NCI-H2196 (cell line): ENCODE measurements around the gene JAKMIP1.

Experiments used
- DNase-seq: peaks from one replicate; lab custom pipeline; 2025; ENCODE audit not compliant: unreplicated experiment; lab: John Stamatoyannopoulos, UW

Gene JAKMIP1

DNA sequence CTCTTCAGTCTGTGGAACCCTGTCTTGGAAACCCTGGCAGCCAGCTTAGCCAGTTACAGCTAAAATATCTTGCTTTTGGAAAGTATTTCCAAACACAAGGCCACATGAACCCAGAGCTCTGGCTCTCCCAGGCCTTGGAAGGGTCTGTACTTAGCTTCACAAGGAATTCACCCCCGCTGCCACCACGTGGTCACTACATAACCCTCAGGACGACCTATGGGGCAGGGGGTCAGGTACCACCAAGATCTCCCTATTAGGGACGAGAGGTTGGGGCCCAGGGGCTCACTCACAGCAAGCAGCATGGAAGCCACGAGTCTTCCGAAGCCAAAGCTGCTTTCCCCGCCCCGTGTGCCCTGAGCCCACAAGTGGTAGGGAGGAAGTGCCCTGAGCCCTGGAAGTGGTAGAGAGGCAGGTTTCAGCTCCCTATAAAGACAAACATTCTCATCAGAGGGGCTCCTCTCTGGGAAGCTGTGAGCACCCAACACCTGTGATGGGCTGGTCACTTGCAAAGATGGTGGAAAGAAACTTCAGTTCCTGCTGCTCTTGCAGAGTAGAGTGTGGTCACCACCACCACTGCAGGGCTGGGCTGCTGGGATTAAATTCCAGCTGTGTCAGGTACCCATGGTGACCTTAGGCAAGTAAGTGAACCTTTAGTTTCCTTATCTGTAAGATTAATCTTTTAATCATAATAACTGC lies 4.7 kb upstream of the JAKMIP1 start:
- no peak for DNase-seq

DNA sequence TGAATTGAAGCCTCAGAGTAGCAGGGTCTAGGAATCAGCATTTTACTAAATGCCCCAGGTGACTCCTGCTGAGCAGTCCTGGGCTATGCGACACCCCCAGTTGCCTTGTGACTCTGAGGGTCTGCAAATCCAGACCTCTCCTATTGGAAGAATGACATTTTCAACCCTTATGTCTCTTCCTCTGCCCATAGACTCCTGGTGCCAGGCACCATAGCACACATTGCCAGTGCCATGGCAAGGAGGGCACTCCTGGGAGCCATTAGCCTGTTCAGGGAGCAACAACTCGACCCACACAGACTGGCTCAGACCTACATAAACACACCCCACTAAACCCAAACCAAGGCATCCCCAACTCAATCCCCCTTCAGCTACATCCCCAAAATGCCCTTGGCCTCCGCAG lies 3.7 kb upstream of the JAKMIP1 start:
- no peak for DNase-seq

DNA sequence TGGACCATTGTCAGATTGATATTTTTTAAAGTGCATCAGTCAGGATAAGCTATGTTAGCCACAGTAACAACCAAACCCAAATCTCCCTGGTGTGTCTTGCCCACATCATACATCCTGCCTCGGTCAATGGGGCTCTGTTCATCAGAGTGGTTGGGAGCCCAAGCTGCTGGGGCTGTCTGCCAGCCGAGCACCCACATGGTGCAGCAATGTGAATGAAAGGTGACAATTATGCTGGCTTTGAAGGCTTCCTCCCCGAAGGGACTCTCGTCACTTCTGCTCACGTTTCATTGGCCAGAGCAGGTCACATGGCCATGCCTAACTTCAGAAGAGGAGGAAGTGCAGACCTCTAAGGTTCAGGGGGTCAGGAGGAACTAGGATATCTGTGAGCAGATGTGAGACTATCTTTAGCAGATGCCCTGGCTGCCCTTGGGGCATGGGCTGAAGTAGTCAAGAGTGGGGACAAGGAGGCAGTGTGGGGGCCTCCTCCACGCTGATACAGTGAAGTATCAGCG lies 1.3 kb upstream of the JAKMIP1 start:
- no peak for DNase-seq

DNA sequence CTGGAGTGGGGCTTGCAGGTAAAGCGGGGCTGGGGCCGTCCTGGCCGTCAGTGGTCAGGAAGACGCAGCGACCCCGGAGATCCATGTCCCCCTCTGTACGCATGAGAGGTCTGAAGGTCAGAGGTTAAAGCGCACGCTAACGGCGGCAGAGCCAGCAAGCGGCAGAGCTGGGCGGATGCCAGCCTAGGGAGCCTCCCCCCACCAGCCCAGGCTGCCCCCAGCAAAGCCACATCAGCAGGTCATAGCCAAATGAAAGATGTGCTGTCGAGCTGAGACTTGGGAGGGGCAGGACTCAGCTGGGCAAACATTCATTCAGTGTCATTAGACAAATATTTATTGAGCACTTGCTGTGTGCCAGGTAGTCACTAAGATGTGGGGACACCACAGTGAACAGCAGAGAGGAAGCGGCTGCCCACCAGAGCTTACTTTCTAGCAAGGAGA lies 593 bp upstream of the JAKMIP1 start:
- DNase-seq, result peak; percentile 53

DNA sequence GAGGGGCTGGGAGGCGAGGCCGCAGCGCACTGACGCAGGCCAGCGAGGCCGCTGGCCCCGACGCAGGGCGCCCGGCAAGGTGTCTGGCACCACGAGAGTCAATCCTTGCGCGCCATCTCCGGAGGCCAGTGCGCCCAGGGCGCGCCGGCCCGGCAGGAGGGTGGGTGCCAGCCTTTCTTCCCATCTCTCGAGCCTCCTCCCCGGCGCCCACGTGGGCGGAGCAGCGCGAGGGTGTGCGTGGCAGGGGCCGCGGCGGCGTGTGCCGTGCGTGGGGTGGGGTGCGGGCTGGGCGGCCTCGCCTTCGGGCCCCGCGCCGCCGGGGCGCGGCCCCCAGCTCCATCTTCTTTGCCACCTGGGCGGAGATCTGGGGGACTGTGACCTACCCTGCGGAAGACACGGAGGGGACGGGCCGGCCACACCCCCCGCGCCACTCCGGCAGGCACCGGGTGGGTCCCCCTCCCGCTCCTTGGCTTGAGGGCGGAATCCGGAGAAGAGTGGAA lies 877 bp downstream of the JAKMIP1 start:
- DNase-seq, result no peak

DNA sequence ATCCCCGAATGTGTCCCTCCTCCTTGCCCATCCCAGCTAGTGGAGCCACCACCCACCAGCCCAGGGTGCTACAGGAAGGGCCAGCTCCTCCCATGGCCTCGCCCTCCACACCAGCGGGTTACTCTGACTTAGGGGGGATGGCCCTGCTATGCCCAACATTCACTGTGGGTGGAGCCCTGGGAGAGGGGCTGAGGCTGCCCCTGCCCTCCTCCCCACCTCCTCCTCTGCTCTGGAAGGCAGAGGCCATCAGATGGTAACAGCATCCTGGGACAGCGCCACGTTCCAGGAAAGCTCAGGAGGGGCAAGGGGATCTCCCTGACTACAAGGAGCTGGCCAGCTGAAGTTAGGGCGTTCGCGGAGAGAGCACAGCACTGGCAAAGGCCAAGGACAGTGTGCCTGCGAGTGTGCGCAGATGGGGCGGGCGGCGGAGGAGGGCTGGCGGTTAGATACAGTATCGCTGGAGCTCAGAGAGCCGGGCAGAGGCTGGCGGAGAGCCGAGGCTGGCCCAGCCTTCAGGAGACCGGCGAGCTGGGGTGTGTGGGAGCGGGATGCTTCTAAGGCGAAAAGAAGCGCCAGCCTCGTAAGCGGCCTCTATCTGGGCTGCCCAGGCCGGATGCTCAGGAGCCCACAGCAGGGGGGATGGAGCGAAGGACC lies 1.5 kb downstream of the JAKMIP1 start:
- peak; percentile 15 for DNase-seq

DNA sequence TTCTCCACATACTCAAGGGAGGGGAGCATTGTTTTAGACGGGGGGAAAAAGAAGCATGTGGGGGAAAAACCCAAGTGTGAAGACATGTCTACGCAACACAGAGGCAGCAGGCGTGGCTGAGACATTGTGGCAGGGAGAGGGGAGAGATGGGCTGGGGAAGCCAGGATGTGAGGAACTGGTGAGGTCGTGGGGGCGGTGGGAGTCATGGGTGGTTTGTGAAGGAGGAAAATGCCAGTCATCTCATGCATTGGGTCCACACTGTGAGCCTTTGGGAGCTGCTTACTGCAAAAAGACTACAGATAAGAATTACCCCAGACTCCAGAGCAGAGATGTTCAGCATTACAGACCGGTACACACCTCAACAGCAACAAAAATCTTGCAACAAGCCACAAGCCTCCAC lies 2.1 kb downstream of the JAKMIP1 start:
- DNase-seq, result no peak

DNA sequence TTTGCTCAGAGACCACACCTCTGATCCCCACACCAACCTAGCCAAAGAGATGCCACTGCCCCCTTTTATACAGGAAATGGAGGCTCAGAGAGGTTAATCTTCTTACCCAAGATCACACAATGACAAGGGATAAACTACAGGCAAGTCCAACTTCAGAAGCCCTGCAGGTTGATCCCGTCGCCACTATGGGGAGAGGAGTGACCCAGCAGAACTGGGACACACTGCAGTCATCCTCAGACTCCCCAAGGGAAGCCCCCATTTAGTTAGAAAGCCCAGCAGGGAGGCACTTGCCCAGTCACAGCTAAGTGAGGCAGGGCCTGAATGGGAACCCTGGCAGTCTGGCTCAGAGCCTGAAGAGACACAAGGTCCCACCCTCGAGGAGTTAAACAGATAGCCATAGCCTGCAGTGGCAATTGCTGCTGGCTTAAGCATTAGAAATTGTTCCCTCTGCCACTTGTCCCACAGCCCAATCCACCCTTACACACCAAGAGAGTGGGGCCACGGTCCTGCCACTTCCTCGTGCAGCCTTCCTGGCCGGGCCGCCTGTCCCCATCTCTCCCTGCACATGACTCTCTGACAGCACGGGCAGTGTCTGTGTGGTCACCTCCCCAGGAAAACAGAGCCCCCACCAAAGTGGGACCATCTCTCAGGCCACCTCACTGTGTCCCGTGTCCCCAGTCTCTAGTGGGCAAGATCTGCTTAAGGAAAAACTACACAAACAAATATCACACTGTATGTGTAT lies 2.7 kb downstream of the JAKMIP1 start:
- no peak for DNase-seq

DNA sequence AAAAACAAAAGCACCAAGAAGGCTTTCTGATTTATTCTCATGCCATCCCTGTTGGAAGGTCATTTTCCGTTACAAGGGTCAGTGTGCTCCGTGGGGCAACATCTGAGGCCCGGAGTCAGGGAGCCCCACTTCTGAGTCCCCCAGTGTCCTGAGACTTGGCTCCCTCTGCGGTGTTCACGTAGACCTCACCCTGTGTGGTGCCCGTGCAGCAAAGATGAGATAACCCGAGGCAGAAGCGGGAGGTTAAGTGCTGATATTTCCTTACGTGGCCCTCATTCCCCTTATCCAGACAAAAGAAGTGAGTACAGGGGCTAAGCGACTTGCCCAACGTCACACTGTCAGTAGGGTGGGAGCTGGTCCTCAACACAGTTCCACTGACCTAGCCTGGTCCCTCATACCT lies 3.5 kb downstream of the JAKMIP1 start:
- DNase-seq, result no peak

DNA sequence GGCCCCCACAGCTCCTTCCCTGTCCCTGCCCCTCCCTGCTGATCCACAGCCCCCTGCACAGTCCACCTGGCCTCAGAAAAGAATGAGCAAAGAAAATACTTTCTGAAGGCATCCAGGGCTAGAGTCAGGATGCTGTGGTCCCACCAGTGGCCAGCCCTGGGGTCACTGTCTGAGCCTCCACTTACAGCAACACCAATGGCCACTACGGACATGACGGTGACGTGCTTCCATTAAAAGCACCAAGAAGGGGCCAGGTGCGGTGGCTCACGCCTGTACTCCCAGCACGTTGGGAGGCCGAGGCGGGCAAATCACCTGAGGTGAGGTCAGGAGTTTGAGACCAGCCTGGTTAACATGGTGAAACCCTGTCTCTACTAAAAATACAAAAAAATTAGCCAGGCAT lies 4.0 kb downstream of the JAKMIP1 start:
- no peak for DNase-seq

DNA sequence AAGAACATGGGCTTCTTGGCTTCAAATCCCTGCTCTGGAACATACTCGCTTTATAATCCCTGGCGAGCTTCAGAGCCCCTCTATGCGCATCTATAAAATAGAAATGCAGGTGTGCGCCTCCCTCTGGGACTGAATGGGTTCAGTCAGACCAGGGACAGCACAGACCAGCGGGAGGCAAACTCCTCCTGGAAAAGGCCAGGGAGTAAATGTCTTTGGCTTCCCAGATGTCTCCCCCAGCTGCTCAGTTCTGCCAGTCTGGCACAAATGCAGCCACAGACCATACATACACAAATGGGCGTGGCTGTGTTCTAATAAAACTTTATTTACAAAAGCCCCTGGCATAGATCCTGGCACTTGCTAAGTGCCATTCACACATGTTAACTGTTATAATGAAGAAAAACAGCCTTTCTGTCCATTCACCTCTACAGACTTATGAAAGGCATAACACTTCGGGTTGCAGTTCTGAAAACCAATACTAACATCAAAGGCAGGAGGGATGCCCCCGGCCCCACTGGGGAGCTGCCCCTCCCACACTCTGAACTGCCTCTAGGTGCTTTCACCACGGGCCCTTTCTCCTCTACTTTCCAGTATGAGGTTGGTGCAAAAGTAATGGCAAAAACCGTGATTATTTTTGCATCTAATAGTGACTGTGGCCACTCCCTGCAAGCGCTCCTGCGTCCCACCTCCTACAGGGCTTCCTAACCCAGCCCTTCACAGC lies 4.6 kb downstream of the JAKMIP1 start:
- no peak for DNase-seq

DNA sequence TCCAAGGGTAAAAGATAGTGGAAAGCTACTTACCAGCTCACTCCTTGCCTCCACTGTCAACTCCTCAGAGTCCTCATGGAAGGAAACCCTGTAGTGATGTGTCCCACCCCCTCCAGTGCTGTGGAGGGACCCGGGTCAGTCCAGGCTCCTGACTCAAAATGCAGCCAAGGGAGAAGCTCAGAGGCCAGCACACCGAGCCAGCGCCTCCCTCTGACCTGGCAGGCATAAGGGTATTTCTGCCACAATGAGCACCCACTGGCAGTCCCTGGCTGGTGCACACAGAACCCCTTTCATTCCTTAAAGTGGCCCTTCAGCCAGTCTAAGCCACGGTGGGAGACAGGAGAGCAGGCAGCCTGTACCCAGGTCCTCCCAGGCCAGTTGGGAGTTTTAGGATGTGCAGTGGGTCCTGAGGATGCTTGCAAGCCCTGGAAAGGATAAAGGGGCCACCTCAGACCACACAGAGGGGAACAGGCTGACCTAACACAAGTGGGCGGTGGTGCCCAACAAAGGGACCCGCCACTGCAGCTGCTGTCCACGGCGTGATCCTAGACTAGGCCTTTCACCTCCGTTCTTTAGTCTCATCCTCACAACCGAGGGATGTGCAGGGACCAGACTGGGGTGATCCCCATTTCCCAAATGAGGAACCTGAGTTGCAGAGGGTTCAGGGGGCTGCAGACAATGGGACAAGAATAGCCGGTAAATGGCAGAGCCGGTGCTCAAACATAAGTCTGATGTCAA lies 5.7 kb downstream of the JAKMIP1 start:
- no peak for DNase-seq

DNA sequence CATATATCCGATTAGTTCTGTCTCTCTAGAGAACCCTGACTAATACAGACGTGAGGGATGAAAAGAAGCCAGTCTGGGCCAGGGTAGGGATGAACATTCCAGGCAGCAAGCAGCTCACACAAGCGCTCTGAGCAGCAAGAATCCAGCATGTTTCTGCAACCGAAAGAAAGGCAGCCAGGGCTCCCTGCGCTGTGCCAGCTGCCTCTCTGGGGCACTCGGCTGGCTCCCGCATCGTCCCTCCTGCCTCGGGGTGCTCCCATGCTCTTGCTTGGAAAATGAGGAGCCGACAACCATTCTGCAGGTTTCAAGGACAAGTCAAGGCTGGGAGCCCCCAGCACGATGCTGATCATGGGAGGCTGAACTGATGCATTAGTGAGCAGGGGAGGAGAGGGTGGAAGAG lies 7.0 kb downstream of the JAKMIP1 start:
- DNase-seq, result no peak

DNA sequence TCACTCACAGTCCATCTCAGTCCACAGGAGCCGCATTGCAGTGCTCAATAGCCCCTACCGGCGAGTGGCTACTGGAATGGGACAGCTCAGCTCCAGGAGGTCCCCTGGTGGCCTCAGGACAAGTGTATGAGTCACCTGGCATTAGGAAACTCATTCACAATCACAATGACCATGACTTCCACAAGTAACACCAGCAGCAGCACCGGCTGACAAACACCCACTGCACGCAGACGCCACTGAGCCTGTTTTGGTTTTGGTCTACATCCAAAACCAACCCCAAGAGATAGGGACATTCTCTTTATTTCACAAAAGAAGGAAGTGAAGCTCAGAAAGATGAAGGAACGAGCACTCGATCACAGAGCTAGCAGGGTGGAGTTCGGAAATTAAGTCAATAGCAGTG lies 8.1 kb downstream of the JAKMIP1 start:
- no peak for DNase-seq

DNA sequence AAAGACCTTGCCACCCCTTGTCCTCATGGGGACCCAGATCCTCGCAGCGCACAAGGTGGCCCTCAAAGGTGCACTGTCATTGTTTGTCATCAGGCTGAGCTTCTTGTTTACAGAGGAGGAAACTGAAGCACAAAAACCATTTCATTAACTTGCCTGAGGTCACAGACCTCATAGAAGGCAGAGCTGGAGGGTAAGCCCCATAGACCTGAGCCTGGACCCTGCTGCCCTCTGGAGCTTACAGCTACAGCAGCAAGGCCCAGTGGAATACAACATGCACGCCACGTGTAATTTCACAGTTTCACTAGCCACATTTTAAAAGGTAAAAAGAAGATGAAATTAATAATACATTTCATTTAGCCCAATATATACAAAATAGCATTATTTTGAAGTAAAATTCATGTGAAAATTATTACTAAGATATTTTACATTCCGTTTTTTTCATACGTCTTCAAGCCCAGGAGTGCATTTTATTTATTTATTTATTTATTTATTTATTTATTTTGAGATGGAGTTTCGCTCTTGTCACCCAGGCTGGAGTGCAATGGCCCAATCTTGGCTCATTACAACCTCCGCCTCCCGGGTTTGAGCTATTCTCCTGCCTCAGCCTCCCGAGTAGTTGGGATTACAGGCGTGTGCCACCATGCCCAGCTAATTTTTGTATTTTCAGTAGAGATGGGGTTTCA lies 8.8 kb downstream of the JAKMIP1 start:
- DNase-seq, result no peak

DNA sequence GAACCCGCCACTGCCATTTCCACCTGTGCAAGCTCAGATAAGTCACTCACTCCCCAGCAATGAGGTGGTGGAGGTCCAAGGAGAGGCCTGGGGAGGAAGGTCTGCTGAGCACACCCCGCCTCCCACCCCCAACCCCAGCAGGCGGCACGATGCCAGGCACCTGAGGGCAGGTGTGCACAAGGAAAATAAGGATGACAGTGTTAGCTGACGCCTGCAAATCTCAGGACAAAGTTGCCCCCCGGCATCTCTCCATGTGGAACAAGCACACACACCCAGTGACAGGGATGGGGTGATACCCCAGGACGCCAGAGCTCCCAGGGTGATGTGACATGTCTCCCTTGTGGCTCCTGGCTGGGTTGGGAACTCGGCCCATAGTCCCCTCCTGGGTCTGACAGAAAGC lies 9.9 kb downstream of the JAKMIP1 start:
- DNase-seq, result no peak

DNA sequence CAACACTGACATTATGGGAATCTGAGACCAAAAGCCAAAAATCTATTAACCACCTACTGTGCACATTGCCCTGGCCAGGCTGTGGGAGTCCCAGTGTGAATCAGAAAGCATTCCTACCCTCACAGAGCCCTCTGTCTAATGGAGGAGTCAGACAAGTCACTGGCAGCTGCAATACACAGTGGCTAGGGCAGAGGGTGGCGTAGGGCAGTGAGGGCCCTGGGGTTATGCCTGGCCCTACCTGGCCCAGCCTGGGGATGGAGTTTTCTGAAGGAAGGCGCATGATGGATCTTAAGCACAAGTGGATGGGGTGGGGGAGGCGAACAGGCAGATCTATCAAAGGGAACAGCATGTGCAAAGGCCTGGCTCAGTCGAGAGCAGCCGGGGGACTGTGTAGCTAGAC lies 10.8 kb downstream of the JAKMIP1 start:
- DNase-seq, result no peak

DNA sequence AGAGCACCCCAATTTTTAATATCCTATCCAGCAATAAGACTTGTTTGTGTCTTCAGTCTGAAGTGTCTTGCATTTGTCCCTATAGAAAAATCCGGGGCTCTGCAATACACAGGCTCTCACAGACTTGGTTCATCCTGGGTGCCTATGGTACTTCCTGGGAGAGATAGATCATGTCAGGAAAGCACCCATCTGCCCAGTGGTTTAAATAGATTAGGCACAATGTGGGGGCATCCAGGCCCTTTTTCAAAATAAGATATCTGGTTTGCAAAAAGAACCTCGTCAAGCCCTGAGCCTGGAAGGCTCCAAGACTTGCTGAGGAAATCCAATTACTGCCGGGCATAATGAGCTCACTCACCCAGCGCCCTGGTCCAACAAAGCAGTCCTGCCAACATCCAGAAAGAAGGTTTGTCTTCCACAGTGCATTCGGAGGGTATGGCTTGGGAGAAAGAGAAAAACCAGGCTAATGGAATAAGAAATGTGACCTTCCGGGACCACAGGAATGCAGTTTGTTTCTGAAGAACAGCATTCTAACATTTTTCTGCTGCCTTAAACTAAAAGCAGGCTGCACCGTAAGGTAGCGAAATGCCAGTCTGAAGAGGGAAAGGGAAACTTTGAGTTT lies 11.6 kb downstream of the JAKMIP1 start:
- DNase-seq, result no peak

DNA sequence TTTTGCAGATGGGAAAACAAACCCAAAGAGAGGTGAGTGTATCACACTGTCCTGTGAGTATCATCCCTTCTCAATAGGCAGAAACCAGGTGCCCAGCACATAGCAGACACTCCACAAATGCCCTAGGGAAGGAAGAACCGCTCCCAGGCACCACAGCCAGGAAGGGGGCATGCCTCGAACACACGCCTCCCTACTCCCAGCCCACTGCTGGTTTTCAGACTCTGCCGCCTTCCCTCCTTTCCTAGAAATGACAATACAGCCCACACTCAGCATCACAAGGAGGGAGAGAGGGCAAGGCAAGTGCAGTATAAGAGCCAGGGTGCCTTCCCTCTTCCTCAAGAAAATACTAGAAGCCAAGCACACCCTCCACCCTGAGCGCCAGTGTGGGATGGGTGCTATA lies 16.2 kb downstream of the JAKMIP1 start:
- no peak for DNase-seq

DNA sequence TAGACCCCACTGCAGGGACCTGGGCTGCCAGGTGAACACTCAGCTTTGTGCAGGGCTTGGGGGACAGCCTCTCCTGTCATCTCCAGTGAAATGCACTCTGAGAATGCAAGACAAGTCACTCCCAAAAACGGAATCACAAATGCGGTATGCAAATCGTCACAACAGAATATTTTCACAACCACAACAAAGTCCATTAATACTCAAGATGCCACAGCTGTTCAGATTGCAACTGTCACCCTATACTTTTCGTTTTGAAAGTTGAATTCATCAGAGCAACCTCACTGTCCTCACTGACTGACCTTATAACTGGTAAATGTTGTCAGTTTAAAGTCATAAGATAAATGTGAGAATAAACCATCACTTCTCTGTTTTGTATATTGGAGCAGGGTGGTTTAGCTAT lies 16.6 kb downstream of the JAKMIP1 start:
- no peak for DNase-seq
